GM10266 (cell line): ENCODE results near the gene SPG21.
A peak's percentile ranks its signal among the peaks of the same experiment; 100 is the strongest.

ENCODE experiments used
- DNase-seq: peaks from one replicate; pipeline ENCODE4 v3.0.0; 2012; ENCODE audit errors: extremely low spot score
- CTCF ChIP-seq: IDR thresholded peaks from 2 replicates; pipeline ENCODE4 v1.5.1; 2012; ENCODE audit warnings: mild to moderate bottlenecking, low read depth; ENCODE audit not compliant: control insufficient read depth, insufficient read depth; ENCODE audit errors: missing control alignments

The SPG21 gene

DNA sequence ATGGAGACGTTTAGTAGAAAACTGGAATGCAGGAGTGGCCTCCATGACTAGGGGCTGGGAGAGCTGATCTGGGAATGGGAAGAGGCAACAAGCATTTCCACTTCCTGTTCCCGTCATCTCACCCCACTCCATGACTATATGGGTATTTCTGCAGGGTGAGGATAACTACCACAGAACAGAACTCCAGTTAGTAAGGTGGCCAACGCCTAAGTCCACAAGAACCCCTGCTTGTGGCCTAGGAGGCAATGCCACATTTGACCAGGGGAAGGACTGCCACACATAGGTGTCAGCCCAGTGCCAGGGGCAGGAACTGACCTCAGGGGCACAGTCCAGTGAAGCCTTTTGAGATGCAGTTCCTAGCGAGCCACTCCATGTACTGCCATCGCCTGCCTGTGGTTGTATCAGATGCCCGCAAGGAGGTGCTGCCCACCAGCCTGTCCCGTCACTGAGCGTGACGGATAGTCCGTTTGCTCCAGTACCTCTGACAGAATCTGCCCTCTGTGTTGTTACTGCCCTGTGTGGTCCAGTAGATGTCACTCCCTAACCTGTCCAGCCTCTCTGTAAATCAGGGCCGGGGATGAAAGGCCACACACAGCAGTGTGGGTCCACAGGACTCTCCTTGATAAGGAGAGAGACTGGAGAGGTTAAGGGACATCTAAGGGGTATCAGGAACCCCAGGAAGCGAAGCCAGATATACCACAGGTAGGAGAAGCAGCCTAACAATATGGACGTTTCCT lies 43.3 kb upstream of the SPG21 start:
- peak; percentile 57 for DNase-seq
- TF ChIP-seq CTCF: peak; percentile 70

- no peak for DNase-seq
- no peak for TF ChIP-seq CTCF
Observed at GRCh38 chr15:65029736-65030208, 40.1 kb upstream of the SPG21 start.

- DNase-seq: peak; percentile 98
- peak; percentile 5 for TF ChIP-seq CTCF
Observed at GRCh38 chr15:65028921-65029735, 39.4 kb upstream of the SPG21 start, which contains the start of gene MTFMT. TSS of gene MTFMT (minus strand) at chr15:65029639. CDS start at chr15:65029613, 26 bp downstream.

GRCh38 chr15:65028338-65028737 lies 38.6 kb upstream of the SPG21 start:
- DNase-seq: no peak

GRCh38 chr15:65027593-65027992 lies 37.9 kb upstream of the SPG21 start:
- no peak for TF ChIP-seq CTCF

More at GRCh38 chr15:65028338-65028737, 38.6 kb upstream of the SPG21 start:
- no peak for TF ChIP-seq CTCF

DNA sequence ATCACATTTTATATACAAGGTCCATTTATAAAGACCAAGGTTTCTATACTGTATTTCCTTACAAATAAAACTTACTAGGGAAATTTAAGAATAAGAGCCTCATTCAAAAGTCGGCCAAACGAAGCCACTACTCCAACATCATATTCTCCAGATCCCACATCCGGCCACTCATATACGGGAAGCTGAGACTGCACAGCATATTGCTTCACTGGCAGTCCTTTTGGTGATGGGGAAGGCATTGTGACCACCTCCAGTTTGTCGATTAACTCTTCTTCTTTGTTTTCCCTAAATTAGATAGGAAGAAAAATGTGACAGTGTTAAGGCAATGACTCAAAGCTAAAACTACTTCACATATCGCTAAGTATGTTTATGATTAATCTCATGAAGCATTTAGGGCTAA lies 37.0 kb upstream of the SPG21 start:
- TF ChIP-seq CTCF: no peak
- DNase-seq: no peak

More at GRCh38 chr15:65027593-65027992, 37.9 kb upstream of the SPG21 start:
- DNase-seq: no peak
